Lower leg skin (tissue), 4 donors: ENCODE data around the gene MTA2. TPM values are rescaled to one million over a fixed set of nuclear protein-coding genes. Genes with fewer than 3 reads are reported as not detected.

ENCODE experiments used
- DNase-seq, 2 donors: peaks; one replicate each; pipeline ENCODE4 v3.0.0-alpha.2; 2019; ENCODE audit warnings: low spot score in 2 of 2
- H3K4me3 ChIP-seq: fragments of 200-600 bp; sonication (generic); 2 replicates; pipeline ENCODE4 v1.5.1; 2017; ENCODE audit warnings: mild to moderate bottlenecking, low read depth; ENCODE audit not compliant: poor library complexity, severe bottlenecking
- POLR2A ChIP-seq, 2 donors: fragments of 450-650 bp; IDR thresholded peaks; one replicate each; pipeline ENCODE4 v1.6.1; 2016 to 2017; ENCODE audit warnings: antibody characterized with exemption in 2 of 2, mild to moderate bottlenecking in 1 of 2, moderate library complexity in 1 of 2
- WGBS, 2 donors: methylation state at CpG; one replicate each; pipeline ENCODE4 v1.1.5; 2018; 5-methylcytosine and 5-hydroxymethylcytosine counted together
- intact Hi-C: fragments of 100-400 bp; cut with DNase I; formaldehyde crosslinking; loops from one replicate; pipeline ENCODE4 v1.15.0; 2023; ENCODE audit warnings: low total_unique reads
- total RNA-seq, 4 donors: library from RNA; depleted of rRNA; stranded (reverse); fragments of >200 nt; gene quantifications; one replicate each; pipeline ENCODE4 v1.1.0, GENCODE V29; 2016
- TF ChIP-seq, protein P1 (sequence below), 3 donors: fragments of 450-650 bp; IDR thresholded peaks; one replicate each; pipeline ENCODE4 v1.5.1; 2016; ENCODE audit warnings: antibody characterized with exemption in 3 of 3, mild to moderate bottlenecking in 3 of 3, moderate library complexity in 2 of 3

MTA2 gene
- total RNA-seq, 4 donors from 2014 or later: 91.3 to 139 (median 98.3) TPM

DNA sequence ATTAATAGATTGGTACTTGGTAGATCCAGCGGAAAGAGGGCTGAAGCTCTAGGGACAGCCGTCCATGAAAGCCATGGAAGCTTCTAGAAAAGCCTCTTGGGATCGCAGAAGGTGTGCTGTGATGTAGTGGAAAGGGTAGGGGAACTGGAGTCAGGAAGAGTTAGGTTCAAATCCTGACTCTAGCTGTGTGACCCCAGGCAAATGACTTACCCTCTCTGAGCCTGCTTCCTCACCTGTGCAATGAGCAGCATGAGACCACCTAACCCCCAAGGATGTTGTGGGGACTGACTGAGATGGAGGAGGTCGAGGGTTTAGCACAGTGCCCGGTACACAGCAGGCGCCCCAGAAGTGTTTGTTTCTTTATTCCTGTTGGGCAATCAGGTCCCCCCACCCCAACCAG lies 8.7 kb upstream of the MTA2 start:
- DNase-seq: no peak
- intact Hi-C loops: no loop called here
- TF ChIP-seq, protein P1, sequence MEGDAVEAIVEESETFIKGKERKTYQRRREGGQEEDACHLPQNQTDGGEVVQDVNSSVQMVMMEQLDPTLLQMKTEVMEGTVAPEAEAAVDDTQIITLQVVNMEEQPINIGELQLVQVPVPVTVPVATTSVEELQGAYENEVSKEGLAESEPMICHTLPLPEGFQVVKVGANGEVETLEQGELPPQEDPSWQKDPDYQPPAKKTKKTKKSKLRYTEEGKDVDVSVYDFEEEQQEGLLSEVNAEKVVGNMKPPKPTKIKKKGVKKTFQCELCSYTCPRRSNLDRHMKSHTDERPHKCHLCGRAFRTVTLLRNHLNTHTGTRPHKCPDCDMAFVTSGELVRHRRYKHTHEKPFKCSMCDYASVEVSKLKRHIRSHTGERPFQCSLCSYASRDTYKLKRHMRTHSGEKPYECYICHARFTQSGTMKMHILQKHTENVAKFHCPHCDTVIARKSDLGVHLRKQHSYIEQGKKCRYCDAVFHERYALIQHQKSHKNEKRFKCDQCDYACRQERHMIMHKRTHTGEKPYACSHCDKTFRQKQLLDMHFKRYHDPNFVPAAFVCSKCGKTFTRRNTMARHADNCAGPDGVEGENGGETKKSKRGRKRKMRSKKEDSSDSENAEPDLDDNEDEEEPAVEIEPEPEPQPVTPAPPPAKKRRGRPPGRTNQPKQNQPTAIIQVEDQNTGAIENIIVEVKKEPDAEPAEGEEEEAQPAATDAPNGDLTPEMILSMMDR (IDR thresholded peaks at IDR 0.05): no peak
- no peak for TF ChIP-seq POLR2A (IDR thresholded peaks at IDR 0.05)
- 93 to 95% methylated on average over 6 of the region's 6 CpGs for WGBS, 2 donors
- no peak overlapping the region for H3K4me3 ChIP-seq

DNA sequence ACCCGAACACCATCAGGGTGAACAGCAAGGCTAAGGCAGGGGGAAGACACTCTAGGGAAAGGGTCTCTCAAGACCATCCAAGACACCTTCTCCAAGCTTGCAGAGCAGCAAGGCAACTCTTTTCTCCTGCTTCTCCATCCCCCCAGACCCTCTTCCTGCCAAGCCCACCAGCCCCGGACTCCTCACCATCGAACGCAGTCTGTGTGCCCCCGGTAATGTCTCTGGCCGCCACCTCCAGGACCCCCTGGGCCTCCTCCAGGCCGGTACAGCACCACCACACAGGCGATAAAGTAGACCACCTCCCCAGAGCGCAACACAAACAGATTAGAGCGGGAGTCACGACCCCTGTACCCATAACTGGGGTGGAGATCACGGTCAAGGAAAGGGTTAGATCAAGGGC lies 7.1 kb upstream of the MTA2 start:
- H3K4me3 ChIP-seq: no peak overlapping the region
- TF ChIP-seq, protein P1 (IDR thresholded peaks at IDR 0.05): no peak
- TF ChIP-seq POLR2A (IDR thresholded peaks at IDR 0.05): no peak
- intact Hi-C loops: no loop called here
- WGBS, 2 donors: 94 to 95% methylated on average over 12 of the region's 12 CpGs
- DNase-seq: no peak

DNA sequence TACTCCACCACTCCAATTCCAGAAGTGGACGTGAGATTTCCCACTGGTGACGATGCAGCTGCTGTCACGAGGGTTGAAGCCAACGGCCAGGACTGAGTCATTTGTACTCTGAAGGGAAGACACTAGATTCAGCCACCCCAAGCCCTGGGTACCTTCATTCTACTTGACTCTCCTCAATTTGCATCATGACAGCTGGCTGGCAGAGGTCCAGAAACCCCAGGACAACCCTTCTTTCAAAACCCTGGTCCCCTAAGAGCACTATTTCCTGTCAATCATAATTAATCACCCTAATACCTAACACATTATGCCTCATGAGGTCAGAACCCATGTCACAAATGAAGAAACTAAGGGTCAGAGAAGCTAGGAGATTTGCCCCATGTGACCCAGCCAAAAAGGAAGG lies 6.0 kb upstream of the MTA2 start:
- DNase-seq: no peak
- 78 to 84% methylated on average over 4 of the region's 4 CpGs for WGBS, 2 donors
- intact Hi-C loops: no loop called here
- TF ChIP-seq, protein P1 (IDR thresholded peaks at IDR 0.05): no peak
- no peak for TF ChIP-seq POLR2A (IDR thresholded peaks at IDR 0.05)
- no peak overlapping the region for H3K4me3 ChIP-seq

DNA sequence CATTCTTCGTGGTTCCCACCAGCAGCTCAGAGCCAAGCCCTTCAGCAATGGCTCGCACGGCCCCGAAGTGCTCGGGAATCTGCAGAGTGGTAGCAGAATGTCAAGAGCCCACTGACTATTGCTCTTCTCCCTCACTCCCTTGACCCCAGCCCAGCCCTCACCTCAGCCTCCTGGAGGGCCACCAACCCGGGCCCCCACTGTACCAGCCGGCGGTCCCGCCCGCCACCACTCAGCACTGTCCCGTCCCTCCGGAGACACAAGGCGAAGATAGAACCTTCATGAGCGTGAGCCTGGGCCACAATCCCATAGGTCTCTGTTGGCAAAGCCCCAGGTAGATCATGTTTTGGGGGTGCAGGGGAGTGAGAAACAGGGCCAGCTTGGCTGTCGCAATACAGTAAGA lies 4.2 kb upstream of the MTA2 start:
- no peak overlapping the region for H3K4me3 ChIP-seq
- WGBS, 2 donors: 87 to 92% methylated on average over 15 of the region's 15 CpGs
- intact Hi-C loops: no loop called here
- DNase-seq: no peak
- TF ChIP-seq, protein P1 (IDR thresholded peaks at IDR 0.05): no peak
- no peak for TF ChIP-seq POLR2A (IDR thresholded peaks at IDR 0.05)

DNA sequence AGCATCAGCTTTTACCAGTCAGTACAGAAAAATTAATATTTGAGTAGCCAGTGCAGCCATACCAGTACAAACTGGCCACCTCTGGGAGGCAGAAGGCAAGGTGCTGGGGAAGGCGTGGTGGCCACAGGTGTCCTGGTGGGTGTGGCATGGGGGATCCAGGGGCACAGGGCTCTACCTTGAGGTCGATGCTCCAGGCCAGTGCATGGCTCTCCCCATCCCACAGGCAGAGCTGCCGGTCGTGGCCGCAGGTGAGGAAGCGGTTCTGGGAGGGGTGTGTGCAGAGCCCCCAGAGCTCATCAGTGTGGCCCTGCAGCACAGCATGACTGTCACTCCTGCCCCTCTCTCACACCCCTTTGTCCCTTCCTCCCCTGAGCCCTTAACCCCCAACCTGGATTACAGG lies 3.8 kb upstream of the MTA2 start:
- DNase-seq: no peak
- no peak for TF ChIP-seq POLR2A (IDR thresholded peaks at IDR 0.05)
- TF ChIP-seq, protein P1 (IDR thresholded peaks at IDR 0.05): no peak
- intact Hi-C loops: no loop called here
- H3K4me3 ChIP-seq: no peak overlapping the region
- WGBS, 2 donors: 89 to 100% methylated on average over 4 to 6 of the region's 6 CpGs

DNA sequence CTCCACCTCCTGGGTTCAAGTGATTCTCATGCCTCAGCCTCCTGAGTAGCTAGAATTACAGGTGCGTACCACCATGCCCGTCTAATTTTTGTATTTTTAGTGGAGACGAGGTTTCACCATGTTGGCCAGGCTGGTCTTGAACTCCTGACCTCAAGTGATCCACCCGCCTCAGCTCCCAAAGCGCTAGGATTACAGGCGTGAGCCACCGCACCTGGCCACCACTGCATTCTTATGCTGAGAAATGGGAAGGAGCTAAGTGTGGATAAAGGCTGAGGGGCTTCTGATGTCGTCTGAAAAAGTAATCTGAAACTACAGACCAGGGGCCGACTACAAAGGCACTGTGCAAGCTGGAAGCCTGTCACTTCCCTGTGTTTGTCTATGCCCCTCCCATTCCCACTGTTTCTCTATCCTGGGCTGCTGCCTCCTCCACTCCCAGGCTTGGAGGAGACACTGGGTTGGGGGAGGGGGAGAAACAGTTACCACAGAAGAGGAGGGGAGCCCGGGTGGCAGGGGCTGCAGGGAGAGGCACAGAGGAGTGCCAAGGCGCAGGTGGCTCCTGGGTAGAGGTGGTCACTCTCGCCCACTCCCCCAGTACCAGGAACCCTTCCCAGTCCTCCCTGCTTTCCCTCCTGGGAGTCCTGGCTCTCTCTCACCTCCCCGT lies 2.9 kb upstream of the MTA2 start:
- H3K4me3 ChIP-seq: no peak overlapping the region
- intact Hi-C loops: no loop called here
- WGBS, 2 donors: 81 to 84% methylated on average over 13 of the region's 13 CpGs
- DNase-seq: no peak
- TF ChIP-seq, protein P1 (IDR thresholded peaks at IDR 0.05): no peak
- no peak for TF ChIP-seq POLR2A (IDR thresholded peaks at IDR 0.05)
